Stimulated activated CD8-positive, alpha-beta memory T cell treated with anti-CD3 and anti-CD28 coated beads, Interleukin-15, amount 100 ng/mL, for 4 hours (primary cell): ENCODE results near the gene TMEM35B.
"Not testable (repeated sequence)": the region's sequence is repeated elsewhere in the genome, so short reads cannot be mapped to it uniquely, and the experiment has no call there.

Experiments used
- DNase-seq, 2 donors: peaks; one replicate each; pipeline ENCODE4 v3.0.0-alpha.2; 2020; ENCODE audit warnings: low read depth in 2 of 2

TMEM35B gene

GRCh38 chr1:34984793-34985608 lies at the start of gene TMEM35B:
TSS of gene TMEM35B (minus strand) at chr1:34985347. CDS start at chr1:34985305, 42 bp downstream.
- DNase-seq: peak; percentile 46 to 66

DNA sequence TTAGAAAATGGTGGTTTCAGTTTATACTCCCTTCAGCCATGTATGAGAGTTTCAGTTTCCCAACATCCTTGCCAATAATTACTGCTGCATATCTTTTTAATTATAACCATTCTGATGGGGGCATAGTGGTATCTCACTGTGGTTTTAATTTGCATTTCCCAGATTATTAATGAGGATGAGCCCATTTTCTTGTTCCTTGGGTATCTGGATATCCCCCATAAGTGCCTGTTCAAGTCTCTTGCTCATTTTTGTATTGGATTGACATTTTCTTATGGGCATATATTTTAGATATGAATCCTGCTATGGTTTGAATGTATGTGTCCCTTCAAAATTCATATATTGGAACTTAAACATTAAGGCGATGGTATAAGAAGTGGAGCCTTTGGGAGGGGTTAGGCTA lies 48.2 kb upstream of the TMEM35B start:
- DNase-seq: no peak

- no peak for DNase-seq
Measured at GRCh38 chr1:35032384-35032739, 47.2 kb upstream of the TMEM35B start.

DNA sequence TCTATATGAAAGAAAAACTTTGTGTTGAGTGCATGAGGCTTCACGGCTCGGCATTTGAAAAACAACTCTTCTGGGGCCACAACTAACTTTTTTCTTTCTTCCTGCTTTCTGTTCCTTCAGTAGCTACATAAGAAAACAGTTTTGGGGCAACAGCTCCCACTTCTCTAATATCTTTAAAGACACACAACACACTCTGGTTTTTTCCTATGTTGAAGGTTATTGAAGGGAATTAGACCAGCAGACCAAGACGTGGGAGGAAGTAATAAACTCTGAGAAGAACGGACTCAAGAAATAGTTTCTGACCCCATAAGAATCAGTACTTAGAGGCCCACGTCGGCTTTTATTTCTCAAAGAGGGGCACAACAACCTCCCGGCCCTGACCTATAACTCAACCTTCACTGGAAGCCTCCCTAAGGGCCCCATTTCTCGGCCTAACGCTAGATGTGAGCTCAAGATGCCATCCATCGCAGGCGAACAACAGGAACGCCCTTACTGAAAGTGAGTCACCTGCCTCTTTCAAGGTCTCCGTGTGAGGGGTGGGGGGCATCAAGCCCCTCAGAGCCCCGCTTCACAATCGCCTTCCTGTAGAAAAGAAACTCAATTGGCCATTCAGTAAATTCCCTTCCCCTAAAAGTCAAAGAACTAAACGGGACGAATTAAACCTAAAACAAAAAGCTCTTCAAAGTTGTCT lies 45.8 kb upstream of the TMEM35B start:
- DNase-seq: peak; percentile 7 to 26

GRCh38 chr1:35030338-35030737 lies 45.2 kb upstream of the TMEM35B start:
- DNase-seq: no peak

- no peak for DNase-seq
Measured at GRCh38 chr1:35029761-35030160, 44.6 kb upstream of the TMEM35B start.

DNA sequence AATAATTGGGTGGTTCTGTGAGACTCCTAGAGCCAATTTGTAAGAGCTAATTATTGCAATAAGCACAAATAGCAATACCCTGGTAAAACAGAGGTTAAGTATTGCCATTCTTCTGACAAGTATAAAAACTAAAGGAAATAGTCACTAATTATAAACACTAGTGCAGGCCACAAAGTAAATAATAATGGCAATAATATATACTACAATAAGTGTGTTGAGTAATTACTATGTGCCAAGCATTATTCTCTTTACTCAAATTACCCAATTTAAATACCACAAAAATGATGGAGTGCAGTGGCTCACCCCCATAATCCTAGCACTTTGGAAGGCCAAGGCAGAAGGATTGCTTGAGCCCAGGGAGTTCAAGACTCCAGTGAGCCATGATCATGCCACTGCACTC lies 31.3 kb upstream of the TMEM35B start:
- no peak for DNase-seq

DNA sequence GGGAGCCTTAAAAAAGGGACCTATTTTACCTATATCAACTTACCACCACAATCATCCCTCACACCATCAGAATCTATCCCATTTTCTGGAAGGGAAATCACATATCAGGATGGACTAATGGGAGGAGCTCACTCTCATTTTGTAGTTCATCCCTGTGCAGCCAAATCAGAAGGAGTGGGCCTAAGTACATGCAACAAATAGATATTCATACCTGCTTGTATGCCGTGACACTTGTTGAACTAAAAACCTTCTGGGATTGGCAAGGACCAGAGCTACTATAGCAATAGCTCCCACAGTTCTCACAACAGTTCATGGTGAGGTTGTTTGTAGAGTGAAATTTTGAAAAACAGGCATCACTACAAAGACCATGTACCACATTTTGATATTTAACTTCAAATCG lies 29.3 kb upstream of the TMEM35B start:
- no peak for DNase-seq

DNA sequence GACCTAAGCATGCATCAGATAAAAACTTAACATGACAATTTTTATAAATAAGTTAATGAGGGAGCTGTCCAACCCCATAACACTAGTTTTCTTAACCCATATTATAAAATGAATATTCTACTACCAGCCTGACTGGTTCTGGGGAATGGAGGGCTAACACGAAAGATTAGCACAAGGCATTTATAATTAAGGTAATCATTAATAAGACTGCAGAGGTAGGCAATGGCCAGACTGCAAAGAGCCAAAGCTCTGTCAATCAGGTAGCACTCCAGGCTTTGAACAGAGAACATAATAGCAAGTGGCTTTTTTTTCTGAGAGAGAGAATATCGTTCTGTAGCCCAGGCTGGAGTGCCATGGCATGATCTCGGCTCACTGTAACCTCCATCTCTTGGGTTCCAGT lies 20.6 kb upstream of the TMEM35B start:
- DNase-seq: no peak

DNA sequence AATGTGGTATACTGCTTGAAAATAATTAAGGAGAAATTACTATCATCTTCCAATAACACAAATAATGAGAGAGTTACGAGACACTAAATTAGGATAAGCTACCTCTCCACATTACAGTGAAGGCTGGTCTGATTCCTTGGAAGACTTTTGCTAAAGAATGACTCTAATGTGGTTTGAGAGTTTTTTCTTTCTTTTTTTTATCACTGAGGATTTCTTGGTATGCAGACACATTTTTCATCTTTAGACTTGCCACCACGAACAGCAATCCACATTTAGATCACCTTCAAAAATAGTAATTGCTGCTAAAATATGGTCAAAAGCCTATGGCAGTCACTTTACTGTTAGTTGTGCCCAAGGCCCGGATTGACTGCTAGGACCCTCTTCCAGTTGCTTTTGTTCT lies 16.6 kb upstream of the TMEM35B start:
- no peak for DNase-seq

- no peak for DNase-seq
Measured at GRCh38 chr1:34994878-34995277, 9.7 kb upstream of the TMEM35B start.

GRCh38 chr1:34988581-34988980 lies 3.4 kb upstream of the TMEM35B start:
- no peak for DNase-seq

- DNase-seq: no peak
Measured at GRCh38 chr1:34988147-34988546, 3.0 kb upstream of the TMEM35B start.

DNA sequence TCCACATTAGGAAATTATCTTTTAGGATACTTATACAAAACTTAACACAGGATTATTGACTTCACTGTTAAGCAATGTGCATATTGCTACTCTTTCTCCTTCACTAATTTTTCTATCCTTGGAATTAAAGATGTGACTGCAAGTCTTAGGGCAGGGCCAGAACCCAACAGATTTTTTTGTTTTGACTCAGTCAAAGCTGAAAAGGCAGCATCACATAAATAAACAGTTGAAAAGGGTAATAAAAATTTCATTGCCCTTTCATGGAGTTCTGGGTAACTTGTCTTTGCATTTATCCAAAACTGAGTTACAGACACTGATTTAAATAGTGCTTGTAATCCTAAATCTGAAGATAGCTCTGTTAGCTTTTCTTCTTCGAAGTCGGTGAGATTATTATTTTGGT lies 1.9 kb upstream of the TMEM35B start:
- DNase-seq: no peak

DNA sequence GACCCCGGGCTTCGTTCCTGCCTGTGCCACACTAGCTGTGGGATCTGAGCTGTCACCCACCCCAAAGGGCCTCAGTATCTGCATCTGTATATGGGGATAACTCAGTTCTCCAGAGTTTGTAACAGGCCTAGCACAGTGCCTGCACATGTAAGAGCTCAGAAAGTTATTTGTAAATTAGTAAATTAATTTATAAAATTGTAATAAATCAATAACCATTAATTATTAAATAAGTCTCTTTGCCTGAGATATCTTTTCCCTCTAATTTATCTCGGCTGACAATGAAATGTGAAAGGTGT lies 410 bp upstream of the TMEM35B start:
- DNase-seq: not testable (repeated sequence)

DNA sequence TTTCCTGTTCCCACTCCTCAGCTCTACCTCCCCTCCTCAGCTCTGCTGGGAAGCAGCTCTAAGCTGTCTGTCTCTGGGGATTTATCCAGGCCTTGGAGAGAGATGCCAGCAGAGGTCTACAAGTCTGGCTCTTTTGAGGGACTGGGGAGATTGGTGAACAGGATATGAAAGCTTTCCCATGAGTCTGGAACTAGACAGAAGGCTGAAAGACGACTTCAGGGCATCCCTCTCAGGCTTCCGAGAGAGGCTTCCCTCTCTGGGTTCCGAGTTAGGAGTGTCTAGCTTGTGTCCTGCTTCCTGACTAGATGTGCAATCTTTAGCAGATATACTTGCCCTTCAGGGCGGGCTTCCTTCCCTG lies 733 bp downstream of the TMEM35B start:
- DNase-seq: no peak

- no peak for DNase-seq
Measured at GRCh38 chr1:34983700-34984355, 1.3 kb downstream of the TMEM35B start.

- DNase-seq: no peak
Measured at GRCh38 chr1:34982820-34983376, 2.2 kb downstream of the TMEM35B start.

- no peak for DNase-seq
Measured at GRCh38 chr1:34980715-34981114, 4.4 kb downstream of the TMEM35B start.

DNA sequence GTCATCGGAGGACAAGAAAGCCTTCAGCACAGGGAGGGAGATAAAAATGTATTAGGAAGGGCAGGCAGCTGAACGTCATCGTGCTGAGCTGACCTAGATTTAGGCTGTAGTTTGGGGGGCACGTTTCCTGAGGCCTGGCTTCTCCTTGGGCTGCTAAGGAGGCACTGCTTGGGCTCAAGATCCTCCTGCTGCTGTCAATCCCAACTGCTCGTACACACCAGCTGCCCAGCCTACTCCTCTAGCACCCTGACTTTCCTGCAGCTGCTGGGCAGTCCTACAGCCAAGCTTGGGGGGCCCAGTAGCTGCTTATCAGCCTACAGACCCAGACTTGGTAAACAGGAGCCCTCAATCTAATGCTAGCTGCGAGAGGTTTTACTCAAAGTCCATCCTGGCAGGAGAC lies 6.2 kb downstream of the TMEM35B start:
- DNase-seq: no peak

DNA sequence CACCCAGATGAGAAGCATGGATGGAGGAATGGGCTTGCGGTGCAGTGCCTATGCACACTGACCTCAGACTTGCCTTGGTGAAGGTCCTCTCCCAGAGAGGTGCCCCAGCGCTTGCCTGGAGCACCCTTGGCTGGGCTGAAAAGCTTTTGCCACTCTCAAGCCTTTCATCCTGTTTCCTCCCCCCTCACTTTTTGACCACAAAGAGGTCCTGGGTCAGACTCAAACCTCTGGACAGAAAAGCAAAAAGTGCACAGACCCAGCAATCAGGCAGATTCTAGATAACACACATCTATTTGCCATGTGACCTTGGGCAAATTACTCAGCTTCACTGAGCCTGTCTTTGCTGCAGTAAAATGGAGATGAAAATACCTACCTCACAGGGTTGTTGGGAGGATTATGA lies 7.3 kb downstream of the TMEM35B start:
- DNase-seq: no peak

DNA sequence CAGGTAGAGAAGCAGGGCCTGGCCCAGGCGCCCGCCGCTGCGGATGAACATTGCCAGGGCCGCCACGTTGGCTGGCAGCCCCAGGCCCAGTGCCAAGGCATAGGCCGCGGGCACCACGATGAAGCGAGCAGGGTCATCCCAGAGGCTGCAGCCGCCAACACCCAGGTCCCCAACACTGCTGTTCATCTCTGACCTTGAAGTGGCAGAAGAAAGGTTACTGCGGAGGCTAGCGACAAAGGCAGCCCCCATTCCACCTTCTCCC lies 8.0 kb downstream of the TMEM35B start:
- no peak for DNase-seq
